NCI-H82 (cell line): Measurements from ENCODE around the gene ARHGDIG.

Experiments used
- DNase-seq: peaks from one replicate; lab custom pipeline; 2025; lab: John Stamatoyannopoulos, UW

ARHGDIG gene

GRCh38 chr16:297832-298231 lies 17.4 kb downstream of the ARHGDIG start:
- DNase-seq = no peak

- DNase-seq = no peak
Measured at GRCh38 chr16:301235-301634, 20.8 kb downstream of the ARHGDIG start.

DNA sequence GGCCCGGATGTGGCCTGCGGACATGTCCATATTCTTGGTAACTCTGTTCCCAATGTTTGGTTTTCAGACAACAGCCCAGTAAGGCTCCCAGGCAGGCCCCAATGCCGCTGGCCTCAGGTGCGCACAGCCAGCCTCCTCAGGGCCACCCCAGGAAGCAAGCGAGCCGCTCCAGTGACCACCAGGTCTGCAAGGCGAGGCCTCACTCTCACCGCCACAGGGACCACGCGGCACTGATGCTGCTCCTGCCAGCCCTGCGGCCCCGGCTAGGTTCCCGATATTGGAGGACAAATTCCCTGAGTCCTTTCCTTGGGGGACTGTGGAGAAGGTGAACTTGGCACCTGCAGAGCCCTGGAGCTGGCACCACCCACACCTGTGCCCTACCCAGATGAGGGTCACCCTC lies 21.6 kb downstream of the ARHGDIG start:
- no peak for DNase-seq

DNA sequence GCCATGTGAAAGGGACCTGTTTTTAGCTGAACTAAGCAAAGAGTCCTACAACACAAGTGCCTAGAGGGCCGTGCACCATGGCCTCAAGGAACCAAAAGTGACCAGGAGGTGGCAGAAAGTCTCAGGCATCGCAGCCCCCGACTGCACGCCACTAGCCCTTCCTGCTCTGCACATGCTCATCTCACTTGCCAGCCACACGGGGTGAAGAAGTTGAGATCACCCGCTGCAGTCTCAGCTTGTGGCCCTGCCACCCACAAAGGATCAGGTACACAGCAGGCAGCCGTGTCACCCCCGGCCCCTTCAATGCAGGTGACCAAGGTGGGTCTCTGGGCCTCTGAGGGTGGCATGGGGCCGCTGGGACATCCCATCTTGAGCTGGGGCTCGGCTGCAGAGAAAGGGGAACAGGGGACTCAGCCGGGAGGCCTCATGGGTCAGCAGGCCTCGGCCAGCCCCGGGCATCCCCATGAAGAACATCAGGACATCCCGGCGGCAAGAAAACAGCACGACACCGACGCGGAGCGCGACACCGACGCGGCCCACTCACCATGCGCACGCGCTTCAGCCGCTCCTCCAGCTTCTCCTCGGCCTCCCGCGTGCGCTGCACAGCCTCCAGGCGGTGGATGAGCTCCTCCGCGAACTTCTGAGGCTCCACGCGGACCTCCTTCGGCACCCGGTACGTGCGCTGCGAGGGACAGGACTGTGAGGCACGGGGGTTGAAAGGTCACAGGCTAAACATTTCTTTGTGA lies 23.5 kb downstream of the ARHGDIG start:
- DNase-seq = no peak

DNA sequence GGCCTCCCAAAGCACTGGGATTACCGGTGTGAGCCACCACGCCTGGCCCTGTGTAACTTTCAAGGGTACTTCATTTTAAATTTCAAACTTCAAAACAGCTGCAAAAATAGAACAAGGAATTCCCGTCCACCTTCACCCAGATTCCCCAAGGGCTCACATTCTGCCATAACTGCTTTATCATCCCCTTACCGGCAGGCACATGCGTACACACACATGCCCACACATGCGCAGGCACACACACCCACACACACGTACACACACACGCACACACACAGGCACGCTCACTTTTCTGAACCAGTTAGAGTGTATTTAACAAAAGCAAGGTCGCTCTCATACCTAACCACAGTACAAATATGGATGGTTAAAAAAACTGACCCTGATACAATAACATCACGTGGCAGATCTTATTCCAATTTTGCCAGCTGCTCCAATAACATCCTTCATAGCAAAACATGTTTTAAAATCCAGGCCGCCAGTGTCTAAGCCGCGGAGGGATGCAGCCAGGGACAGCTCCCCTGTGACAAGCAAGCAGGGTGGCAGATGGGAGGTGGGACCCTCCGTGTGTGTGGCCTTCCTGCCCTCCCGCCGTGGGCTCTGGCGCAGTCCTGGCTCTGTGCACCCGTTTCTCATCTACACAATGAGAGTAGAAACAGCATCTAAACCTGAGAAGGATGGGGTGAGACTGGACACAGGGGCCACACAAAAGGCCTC lies 25.7 kb downstream of the ARHGDIG start:
- no peak for DNase-seq

DNA sequence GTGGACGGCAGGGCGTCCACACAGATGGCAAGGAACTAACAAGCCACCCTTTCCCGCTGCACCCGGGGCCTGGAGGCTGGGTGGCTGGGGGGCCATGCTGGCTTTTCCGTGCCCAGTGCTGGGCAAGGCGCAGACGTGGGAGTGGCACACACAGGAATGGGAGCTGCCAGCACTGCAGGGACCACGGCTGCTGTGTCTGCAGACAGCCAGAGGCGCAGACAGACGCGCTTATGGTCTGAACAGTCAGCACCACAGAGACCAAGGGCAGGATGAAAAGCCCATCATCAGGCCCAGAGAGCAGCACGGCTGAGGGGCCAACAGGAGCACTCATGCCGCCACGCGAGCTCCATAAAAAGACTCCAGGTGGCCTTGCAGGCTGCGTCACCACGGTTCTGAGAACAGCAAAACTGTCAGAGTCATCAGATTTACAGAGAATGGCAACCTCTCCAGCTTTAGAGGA lies 26.6 kb downstream of the ARHGDIG start:
- DNase-seq = no peak

DNA sequence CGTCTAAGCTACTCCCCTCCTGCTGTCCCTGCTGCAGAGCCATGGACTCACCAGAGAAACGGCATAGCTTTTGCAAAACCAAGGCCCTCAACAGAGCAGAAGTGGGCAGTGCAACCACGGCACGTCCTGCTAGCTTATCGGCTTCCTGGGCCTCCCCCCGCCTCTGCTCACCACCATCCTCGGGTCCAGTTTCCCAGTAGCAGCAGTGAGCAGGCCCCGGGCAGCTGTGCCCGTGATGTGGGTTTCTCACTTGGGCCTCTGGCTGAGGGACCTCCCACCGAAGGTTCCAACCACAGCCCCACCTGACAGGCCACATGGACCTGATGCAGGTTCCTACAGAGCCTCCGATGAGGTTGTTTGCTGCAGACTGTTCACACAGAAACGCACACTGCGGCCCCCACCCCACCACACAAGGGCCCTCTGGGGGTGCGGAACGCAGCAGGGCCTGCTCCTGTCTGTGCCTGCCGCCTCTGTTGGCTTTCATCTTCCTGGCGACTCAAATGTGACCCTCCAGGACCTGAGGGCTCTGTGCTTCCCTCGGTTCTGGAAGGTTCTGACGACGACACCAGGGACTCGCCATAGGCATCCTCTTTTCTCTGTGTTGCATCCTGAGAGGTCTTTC lies 27.4 kb downstream of the ARHGDIG start:
- DNase-seq = no peak

DNA sequence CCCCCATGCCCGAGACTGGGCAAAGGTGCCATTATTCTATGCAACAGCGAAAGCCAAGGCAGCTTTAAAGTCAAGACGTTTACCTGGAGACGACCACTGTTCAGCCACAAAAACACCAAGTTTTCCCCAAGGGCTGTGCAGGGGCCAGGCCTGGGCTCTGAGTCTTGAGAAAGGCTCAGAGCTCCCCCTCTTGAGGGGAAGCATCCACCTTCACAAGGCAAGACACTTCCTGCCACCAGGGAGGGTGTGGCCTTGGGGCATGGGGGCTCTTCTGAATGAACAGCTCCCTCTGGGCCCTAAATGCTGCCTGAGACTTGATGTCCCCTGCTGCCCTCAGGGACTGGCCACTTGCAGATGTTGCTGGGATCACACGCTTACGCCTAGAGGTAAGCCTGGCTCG lies 29.1 kb downstream of the ARHGDIG start:
- DNase-seq = no peak

- DNase-seq = no peak
Measured at GRCh38 chr16:311725-312124, 31.3 kb downstream of the ARHGDIG start.

DNA sequence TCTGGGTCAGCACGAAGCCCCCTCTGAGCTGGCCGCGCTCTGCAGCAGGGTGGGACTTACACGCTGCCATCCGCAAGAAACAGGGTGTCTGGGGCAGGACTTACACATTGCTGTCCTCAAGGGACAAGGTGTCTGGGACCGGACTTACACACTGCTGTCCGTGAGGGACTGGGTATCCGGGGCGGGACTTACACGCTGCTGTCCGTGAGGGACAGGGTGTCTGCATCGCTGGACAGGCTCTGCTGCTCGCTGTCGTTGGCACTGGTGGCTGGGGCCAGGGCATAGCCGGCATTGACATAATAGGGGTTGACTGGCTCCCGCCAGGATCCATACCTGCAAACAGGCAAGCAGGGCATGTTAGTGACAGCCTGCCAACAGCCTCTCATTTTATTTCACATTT lies 34.0 kb downstream of the ARHGDIG start:
- DNase-seq = no peak

- no peak for DNase-seq
Measured at GRCh38 chr16:314795-315299, 34.5 kb downstream of the ARHGDIG start.

DNA sequence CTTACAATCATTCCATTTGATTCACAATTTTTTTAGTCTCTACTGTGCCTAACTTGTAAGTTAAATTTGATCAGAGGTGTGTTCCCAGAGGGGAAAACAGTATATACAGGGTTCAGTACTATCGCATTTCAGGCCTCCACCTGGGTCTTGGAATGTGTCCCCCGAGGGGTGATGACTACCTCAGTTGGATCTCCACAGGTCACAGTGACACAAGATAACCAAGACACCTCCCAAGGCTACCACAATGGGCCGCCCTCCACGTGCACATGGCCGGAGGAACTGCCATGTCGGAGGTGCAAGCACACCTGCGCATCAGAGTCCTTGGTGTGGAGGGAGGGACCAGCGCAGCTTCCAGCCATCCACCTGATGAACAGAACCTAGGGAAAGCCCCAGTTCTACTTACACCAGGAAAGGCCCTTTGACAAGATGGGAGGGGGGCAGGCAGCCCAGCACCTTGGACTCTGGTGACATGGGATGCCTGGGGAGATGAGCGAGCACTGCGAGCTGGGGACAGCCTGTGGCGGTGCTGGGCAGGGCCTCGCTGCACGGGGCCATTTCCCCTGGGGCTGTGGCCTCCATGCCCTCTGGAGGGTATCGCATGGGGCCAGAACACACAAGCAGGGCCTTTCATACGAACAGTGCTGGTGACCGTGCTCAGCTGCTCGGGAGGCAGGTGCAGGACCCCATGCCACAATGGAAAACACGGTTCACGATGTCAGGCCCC lies 36.5 kb downstream of the ARHGDIG start:
- DNase-seq = no peak

- no peak for DNase-seq
Measured at GRCh38 chr16:317583-317982, 37.2 kb downstream of the ARHGDIG start.

DNA sequence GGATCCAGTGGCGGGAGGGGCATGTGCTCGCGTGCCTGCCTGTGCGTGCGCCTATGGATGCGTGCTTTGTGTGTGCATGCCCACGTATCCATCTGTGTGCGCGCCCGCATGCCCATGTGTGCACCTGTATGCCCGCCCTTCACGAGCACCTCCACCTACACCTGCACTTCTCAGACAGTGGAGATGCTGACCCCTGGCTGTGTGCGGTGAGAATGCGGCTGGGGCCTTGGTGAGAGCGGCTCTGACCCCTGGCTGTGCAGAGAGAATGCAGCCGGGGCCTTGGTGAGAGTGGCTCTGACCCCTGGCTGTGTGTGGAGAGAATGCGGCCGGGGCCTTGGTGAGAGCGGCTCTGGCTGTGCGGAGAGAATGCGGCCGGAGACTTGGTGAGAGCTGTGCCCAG lies 38.2 kb downstream of the ARHGDIG start:
- no peak for DNase-seq

GRCh38 chr16:320206-320605 lies 39.8 kb downstream of the ARHGDIG start:
- no peak for DNase-seq

DNA sequence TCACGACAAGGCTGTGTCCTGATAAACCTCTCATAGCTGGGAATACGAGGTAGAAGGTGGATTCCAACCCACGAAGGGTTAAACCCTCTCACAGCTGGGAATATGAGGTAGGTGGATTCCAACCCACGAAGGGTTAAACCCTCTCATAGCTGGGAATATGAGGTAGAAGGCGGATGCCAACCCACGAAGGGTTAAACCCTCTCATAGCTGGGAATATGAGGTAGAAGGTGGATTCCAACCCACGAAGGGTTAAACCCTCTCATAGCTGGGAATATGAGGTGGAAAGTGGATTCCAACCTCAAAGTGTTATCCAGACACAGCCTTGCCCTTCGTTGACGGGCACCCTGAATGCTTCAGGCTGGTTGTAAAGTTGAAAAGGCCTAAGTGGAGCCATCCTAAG lies 41.1 kb downstream of the ARHGDIG start:
- no peak for DNase-seq

- no peak for DNase-seq
Measured at GRCh38 chr16:322476-323143, 42.2 kb downstream of the ARHGDIG start.

DNA sequence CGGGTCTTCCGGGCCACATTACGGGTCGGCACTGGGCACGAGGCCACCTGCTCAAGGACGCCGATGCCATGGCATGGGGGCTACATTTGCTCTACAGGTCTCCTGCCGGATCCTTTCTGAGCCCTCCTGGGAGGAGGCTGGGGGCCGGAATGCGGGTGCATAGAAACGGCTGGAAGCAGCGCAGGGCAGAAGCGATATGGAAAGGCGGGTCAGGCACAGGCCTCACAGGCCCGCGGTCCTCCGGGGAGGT lies 43.7 kb downstream of the ARHGDIG start:
- no peak for DNase-seq

DNA sequence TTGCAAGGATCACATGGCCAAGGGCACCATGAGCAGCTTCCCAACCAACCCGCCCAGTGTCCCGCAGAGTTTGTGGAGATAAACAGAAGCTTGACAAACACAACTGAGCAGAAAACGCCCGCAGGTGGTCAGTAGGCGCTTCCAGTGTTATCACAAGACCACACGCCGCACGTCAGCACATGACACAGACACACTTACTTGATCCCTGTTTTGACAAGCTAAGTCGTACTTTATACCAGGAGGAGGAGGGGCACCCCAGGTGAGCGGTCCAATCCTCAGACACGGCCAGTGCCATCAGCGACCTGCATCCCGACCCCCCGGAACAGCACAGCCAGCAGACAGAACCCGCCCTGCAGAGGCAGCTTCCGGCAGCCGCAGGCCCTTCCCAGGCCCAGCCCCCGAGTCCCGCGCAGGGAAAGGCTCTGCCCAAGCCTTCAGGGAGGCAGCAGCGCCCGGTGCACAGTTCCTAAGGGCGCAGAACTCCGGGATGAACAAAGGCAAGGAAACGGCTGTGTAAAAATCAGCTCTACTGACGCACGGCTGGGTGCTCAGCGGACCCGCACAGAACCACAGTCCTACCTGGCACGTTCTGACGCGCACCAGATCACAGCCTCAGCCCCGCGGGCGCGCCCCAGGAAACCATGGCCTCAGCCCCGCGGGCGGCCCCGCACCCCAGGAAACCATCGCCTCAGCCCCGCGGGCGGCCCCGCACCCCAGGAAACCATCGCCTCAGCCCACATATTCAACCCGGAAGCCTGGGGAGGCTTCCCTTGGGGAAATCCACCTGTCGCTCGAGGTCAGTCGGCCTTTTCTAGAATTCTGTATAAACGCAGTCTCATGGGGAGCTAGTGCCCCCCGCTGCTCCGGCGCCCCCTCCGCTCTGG lies 44.3 kb downstream of the ARHGDIG start:
- no peak for DNase-seq

DNA sequence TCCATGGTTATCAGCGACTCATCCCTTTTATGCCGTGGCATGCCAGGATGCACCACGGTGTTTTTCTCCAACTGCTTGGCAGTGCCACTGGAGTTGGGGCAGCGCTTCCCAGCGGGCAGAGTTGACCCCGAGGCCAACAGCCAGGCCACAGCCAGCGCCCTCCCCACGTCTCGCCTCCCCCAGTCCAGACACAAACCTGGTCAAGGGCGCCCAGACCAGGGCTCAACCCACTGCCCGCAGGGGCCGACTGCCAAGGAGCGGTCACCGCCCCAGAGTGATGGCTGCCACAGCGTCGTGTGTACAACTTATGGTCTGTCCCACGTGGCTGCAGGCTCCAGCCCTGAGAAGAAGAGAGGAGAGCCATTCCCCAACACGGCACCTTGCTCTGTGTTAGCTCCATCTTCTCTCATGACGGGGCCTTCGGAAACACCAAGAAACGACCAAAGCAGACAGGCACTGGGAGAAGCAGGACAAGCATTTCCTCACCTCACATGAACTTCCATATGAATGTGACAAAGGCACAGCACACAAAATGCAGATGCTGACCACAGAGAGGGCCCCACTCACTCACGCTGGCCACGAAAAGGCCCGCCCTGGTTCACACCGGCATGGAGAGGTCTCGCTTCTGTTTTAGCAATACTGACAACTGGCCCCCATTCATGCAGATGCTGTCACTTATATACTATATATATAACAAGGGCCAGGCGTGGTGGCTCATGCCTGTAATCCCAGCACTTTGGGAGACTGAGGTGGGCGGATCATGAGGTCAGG lies 45.2 kb downstream of the ARHGDIG start:
- DNase-seq = no peak
